COLO829 (cell line): ENCODE results near the gene RHCE.
"Not testable (repeated sequence)": the region's sequence is repeated elsewhere in the genome, so short reads cannot be mapped to it uniquely, and the experiment has no call there.

Source experiments
- DNase-seq: peaks from one replicate; pipeline ENCODE4 v3.0.0; 2012; ENCODE audit warnings: low spot score

RHCE gene

DNA sequence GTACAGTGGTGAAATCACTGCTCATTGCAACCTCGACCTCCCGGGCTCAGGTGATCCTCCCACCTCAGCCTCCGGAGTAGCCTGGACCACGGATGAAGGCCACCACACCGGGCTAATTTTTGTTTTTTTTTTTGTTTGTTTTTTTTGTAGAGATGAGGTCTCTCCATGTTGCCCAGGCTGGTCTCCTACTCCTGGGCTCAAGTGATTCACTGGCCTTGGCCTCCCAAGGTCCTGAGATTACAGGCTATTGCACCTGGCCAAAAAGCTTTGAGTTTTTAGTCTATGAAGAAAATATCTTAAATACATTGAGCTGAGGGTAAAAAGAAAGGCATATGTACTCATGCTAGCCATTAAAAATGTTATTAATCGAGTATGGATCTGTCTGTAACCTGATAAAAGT lies 78.9 kb downstream of the RHCE start:
- no peak for DNase-seq

DNA sequence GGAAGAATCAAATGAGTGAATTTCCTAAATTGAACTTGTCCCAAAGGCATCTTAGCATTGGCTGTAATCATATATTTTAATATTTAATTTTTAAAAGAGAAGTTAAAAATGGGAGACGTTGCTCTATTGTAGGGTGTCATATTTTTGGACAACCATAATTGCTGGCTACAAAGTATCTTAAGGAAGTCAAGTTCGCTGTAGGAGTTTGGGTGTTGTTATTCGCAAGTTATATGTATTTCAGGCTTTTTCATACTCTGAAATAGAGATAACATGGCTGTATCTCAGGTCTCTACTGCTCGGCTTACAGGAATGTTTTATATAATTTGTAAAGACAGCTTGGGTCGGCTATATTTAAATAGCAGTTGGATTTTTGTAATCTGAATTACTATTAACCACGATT lies 81.6 kb downstream of the RHCE start:
- DNase-seq, result no peak

DNA sequence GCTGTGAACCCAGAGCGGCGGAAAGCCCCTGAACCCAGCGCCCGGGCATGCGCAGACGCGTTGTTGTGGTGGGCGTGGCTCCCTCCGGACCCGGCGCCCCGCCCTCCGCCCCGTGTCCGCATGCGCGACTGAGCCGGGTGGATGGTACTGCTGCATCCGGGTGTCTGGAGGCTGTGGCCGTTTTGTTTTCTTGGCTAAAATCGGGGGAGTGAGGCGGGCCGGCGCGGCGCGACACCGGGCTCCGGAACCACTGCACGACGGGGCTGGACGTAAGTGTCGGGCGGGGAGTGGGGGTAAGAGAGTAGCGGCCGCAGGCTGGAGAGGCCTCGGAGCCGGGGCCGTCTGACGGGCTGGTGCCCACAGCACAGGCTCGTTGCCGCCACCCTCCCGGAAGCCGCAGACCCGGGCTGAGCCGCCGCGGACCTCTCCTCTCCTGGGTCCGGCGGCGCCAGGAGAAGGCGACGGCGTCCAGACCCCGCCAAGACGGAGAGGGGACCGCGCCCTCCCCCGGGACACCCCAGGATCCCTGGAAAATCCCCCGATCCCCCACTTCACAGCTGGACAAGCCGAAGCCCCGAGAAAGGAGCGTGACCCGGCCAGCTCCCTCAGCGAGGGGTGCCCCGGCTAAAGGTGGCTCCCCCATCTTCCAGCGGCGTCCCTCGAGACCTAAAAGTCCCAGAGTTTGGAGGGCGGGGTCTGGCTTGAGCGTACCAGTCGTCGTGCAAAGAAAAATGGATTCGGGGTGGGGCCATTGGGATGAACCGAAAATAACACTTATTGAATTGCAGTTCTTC lies 82.2 kb downstream of the RHCE start, which contains the start of gene TMEM50A:
TMEM50A (plus strand) TSS at position 147 of the 794 bp plus-strand sequence. CDS start 2,153 bp downstream, outside the sequence.
- DNase-seq, result peak; percentile 93

DNA sequence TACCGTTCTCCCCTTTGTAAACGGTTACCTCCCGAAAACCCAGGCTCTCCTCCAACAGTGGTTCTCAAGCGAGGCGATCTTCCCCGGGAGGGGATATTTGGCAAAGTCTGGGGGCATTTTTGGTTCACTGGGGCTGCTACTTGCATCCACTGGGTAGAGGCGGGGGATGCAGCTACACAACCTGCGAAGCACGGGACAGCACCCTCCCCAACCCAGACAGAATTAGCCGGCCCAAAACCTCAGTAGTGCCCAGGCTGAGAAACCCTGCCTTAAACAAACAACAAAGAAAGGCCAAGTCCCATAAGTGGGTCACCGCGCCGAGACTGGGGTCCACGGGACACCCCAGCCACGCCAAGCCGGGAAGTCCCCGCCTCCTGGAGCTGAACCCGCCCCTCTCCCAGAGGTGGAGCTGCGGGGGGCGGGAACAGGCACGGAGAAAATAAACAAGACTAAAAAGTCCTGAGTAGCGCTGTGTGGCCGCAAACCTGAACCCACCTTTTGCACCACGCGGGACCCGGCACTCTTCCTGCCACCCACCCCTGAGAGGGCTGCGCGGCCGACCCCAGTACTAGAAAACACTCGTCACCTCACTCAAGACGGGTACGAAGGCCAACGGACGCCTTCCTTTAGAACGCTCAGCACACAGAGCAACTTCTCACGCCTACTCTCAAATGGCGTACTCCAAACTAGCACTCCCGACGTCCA lies 83.0 kb downstream of the RHCE start:
- not testable (repeated sequence) for DNase-seq

DNA sequence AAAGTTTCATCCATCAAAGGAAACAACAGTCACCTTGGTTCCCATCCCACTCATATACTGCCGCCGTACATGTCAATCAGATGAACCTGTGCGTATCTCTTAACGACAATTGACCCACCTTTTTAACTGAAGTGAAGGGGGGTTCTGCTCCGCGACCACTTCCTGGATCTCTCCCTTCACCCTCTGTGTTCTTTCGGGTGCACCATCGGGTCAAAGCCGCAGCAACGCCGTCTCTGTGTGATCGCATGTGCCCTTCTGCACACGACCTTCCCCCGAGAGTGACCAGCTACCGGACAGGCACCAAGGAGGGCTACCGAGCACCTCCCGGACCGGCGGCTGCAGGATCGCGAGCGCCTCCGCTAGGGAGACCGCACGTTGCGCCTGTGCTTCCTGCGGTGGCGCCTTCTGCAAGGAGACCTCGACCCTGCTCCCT lies 83.7 kb downstream of the RHCE start:
- DNase-seq, result not testable (repeated sequence)

DNA sequence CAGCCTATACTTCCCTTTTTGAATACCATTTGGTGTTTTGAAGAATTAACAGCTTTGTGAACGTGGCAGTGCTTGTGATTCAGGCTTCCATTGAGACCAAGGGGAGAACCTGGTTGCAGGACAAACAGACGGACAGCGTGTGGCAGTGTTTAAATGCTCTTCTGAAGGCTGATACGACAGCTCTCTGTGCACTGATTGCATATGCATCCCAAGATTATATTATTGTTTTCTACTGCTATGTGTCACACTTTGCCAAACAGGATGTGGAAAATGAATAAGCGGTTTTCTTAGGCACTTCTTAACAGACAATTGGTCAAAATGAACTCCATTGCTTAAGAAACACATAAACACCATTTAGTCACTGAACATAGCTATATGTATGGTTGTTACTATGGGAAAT lies 90.7 kb downstream of the RHCE start:
- not testable (repeated sequence) for DNase-seq

DNA sequence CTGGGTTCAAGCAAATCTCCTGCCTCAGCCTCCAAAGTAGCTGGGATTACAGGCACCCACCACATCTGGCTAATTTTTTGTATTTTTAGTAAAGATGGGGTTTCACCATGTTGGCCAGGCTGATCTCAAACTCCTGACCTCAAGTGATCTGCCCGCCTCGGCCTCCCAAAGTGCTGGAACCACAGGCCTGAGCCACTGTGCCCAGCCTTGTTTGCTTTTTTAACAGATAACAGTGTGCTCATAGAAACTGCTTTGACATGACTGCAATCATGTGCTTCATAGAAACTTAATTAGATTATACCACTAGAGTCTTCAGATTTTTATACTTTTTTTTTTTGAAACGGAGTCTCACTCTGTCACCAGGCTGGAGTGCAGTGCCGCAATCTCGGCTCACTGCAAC lies 91.3 kb downstream of the RHCE start:
- not testable (repeated sequence) for DNase-seq

DNA sequence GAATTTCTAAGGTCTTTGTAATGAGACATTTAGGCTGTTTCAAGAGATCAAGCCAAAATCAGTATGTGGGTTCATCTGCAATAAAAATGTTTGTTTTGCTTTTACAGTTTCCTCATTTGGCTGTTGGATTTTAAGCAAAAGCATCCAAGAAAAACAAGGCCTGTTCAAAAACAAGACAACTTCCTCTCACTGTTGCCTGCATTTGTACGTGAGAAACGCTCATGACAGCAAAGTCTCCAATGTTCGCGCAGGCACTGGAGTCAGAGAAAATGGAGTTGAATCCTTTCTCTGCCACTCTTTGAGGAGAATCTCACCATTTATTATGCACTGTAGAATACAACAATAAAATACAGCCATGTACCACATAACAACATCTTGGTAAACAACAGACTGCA lies 91.8 kb downstream of the RHCE start:
- not testable (repeated sequence) for DNase-seq

DNA sequence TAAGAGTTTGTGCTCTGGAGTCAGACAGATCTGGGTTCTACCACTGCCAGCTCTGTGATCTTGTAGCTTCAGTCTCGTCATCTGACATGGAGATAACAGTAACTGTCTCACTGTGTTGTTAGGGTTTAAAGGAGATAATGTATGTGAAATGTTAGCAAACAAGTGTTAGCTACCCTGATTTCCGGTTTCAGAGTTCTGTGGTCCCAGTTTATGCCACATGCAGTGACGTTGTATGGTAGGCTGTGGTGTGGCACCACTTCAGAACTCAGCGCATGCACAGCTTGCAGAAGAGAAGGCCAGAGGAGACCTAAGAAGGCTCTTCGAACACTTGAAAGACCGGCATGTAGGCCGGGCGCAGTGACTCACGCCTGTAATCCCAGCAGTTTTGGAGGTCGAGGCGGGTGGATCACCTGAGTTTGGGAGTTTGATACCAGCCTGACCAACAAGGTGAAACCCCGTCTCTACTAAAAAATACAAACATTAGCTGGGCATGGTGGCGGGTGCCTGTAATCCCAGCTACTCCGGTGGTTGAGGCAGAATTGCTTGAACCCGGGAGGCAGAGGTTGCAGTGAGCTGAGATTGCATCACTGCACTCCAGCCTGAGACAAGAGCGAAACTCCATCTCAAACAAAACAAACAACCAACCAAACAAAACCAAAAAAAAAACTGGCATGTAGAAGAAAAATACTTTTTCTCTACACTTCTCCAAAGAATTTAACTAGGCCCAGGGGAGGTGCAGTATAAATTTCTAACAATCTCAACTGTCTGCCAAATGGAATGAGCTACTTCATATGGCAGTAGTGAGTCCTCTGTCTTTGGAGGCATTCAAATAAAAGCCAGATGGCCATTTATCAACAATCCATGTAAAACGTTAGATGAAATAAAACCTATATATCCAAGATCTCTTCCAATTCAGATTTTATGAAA lies 92.5 kb downstream of the RHCE start:
- not testable (repeated sequence) for DNase-seq

DNA sequence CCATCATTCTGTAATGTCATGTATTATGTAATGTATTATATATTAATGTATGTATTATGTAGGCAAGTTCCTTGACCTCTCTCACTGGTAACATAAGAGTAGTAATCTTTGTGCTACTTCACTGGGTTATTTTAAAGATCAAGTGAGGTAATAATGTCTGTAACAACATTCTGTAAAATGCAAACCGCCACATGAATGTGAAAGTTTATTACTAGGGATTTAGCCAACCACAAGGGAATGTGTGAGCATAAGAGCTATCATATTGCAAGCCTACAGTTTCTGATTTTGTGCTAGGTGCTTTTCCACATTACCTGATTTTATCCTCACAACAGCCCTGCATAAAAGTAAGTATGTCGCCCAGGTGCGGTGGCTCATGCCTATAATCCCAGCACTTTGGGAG lies 96.2 kb downstream of the RHCE start:
- not testable (repeated sequence) for DNase-seq

DNA sequence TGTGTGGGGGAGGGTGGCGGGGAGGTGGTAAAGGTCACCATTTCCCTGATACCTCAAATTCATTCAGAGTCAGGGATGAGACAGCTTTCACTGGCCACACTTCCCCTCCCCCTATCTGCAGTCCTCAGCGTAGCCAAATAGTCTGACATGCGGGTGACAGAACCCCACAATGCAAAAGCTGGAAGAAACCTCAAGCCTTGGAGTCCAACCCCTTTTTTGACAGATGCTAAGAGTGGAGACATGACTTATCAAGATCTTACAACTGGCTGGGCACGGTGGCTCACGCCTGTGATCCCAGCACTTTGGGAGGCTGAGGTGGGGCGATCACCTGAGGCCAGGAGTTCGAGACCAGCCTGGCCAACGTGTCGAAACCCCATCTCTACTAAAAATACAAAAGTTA lies 98.5 kb downstream of the RHCE start:
- not testable (repeated sequence) for DNase-seq

DNA sequence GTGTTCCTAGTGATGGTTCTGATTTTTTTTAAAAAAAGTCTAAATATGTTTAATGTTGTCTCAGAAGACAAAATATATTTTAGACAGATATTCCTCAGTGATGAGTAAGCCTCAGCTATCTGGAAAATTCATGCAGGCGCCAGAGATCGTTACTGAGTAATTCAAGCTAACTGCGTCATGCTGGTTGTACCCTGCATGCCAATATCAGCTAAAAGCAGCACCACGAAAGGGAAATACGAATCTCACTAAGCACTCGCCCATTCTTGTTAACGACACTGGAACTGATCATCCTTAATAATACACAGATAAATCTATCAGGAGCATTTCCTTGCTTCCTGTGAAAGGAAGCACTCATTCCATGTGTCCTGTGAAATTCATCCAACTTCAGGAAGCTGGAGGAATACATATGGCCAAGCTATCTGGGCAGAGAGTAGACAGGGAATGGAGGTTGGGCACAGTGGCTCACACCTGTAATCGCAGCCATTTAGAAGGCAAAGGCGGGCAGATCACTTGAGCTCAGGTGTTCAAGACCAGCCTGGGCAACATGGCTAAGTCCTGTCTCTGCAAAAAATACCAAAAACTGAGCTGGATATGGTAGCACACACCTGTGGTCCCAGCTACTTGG lies 100.2 kb downstream of the RHCE start:
- not testable (repeated sequence) for DNase-seq

DNA sequence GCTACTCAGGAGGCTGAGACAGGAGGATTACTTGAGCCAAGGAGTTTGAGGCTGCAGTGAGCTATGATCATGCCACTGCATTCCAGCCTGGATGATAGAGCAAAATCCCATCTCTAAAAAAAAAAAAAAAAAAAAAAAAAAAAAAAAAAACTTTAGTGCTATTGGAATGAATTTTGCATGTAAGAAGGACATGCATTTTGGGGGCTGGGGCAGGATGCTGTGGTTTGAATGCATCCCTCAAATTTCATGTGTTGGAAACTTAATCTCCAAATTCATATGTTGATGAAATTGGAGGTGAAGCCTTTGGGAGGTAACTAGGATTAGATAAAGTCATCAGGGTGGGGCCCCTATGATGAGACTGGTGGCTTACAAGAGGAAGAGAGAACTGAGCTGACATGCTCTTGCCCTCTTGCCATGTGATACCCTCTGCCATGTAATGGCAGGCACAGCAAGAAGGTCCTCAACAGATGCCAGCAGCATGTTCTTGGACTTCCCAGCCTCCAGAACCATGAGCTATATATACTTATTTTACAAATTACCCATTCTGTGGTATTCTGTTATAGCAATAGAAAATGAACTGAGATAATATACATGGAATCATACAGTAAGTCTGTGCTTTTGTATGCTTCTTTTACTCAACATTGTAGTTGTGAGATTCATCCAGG lies 107.7 kb downstream of the RHCE start:
- not testable (repeated sequence) for DNase-seq
